ENCODE results near the gene IQCH.

DNA sequence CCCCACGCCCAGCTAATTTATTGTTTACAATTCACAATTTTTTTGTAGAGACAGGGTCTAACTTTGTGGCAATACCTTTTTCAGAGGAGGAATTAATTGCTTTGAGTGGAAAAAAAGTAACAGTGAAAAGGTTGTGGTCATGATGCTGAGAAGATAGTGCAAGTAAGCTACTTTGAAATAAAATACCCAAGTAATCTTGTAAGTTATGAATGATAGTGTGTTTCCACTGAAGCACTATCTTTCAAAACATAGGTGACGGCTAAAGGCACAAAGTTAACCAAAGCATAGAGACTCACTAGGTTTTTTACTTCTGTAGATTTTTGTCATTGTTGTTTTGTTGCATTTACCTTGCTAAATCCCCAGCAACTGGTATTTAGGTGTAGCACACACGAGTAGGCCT, 165.1 kb downstream of the IQCH start:
- TF ChIP-seq ARNT (IDR thresholded peaks at IDR 0.05) (no peak), ZNF384 (IDR thresholded peaks at IDR 0.05) (no peak), SUZ12 (IDR thresholded peaks at IDR 0.05) (no peak), SP1 (IDR thresholded peaks at IDR 0.05) (no peak), TARDBP (IDR thresholded peaks at IDR 0.05) (no peak), L3MBTL2 (conservative IDR thresholded peaks at IDR 0.05) (no peak)
